Stomach (tissue), 19 donors: ENCODE results near the gene MKNK2. TPM values are rescaled to one million over a fixed set of nuclear protein-coding genes. Genes with fewer than 3 reads are reported as not detected.

Source experiments
- DNase-seq, 2 donors: peaks; one replicate each; pipeline versions ENCODE4 v3.0.0 to v3.0.0-alpha.2; 2013 to 2019
- H3K27ac ChIP-seq, 5 donors: fragments of 200-600 bp in 4 of 5; sonication (generic) in 4 of 5; one replicate each; pipeline ENCODE4 v1.5.1; 2013 to 2019; ENCODE audit warnings: mild to moderate bottlenecking in 1 of 5, moderate library complexity in 1 of 5
- H3K27me3 ChIP-seq, 3 donors: fragments of 200-600 bp; sonication (generic); one replicate each; pipeline ENCODE4 v1.5.1; 2017 to 2019; ENCODE audit warnings: mixed run types in 1 of 3
- H3K36me3 ChIP-seq, 4 donors: fragments of 200-600 bp; sonication (generic); 1 replicate in 3 of 4; 2 replicates in 1 of 4; pipeline ENCODE4 v1.5.1; 2016 to 2019
- H3K4me1 ChIP-seq, 4 donors: fragments of 200-600 bp; sonication (generic); one replicate each; pipeline ENCODE4 v1.5.1; 2016 to 2019
- H3K4me3 ChIP-seq, 4 donors: fragments of 200-600 bp; sonication (generic) in 3 of 4; one replicate each; pipeline ENCODE4 v1.5.1; 2016 to 2019; ENCODE audit warnings: mild to moderate bottlenecking in 1 of 4
- H3K9me3 ChIP-seq, 4 donors: fragments of 200-600 bp; sonication (generic); one replicate each; pipeline ENCODE4 v1.5.1; 2016 to 2019
- CTCF ChIP-seq, 7 experiments: fragments of 450-650 bp in 4 of 7; fragments of 200-600 bp in 3 of 7; sonication (generic) in 3 of 7; IDR thresholded peaks; one replicate each; pipeline ENCODE4 v1.5.1; 2016 to 2019; ENCODE audit warnings: antibody characterized with exemption in 7 of 7, control low read depth in 2 of 7, mild to moderate bottlenecking in 1 of 7
- EP300 ChIP-seq: sonication (generic); formaldehyde crosslinking; IDR thresholded peaks from one replicate; pipeline ENCODE4 v1.6.1; 2017; ENCODE audit warnings: antibody characterized with exemption
- POLR2A ChIP-seq, 4 donors: fragments of 450-650 bp; IDR thresholded peaks; one replicate each; pipeline ENCODE4 v1.6.1; 2016; ENCODE audit warnings: antibody characterized with exemption in 4 of 4, control low read depth in 2 of 4, mild to moderate bottlenecking in 1 of 4, moderate library complexity in 1 of 4
- POLR2AphosphoS5 ChIP-seq, 3 donors: sonication (generic); formaldehyde crosslinking; IDR thresholded peaks; one replicate each; pipeline ENCODE4 v1.6.1; 2016; ENCODE audit warnings: antibody characterized with exemption in 3 of 3
- WGBS, 5 donors: extraction: QIAGEN DNeasy Blood & Tissue Kit in 3 of 5; methylation state at CpG; one replicate each; pipeline versions ENCODE4 v1.1.5 to v1.1.7; 2013 to 2018; 5-methylcytosine and 5-hydroxymethylcytosine counted together
- intact Hi-C: fragments of 100-400 bp; cut with DNase I; formaldehyde crosslinking; loops from one replicate; pipeline ENCODE4 v1.15.1; 2023; ENCODE audit warnings: low total_unique reads
- long read RNA-seq, 10 donors: transcript quantifications; one replicate each; lab custom pipeline, GENCODE V29; 2026
- polyA plus RNA-seq, 3 donors: library from polyadenylated mRNA; stranded (reverse); fragments of 200-250 nt; gene quantifications; one replicate each; pipeline ENCODE4 v1.2.3, GENCODE V29; 2013
- total RNA-seq, 5 donors: library from RNA; depleted of rRNA; stranded (reverse); fragments of >200 nt; gene quantifications; one replicate each; pipeline versions ENCODE4 v1.1.0 to v1.2.3, GENCODE V29; 2014 to 2016
- donor health status: healthy with polysubstance abuse.
- donor health status: Bipolar disorder and iron deficiency.
- donor health status: healthy.

MKNK2 gene
- 100 to 1,000 TPM in 2 of 5 donors, 10 to 100 TPM in 3; 38.7 to 192 (median 83.9) TPM for total RNA-seq
- polyA plus RNA-seq: 100 to 1,000 TPM; 102 to 164 (median 130) TPM
- long read RNA-seq, donor 1, partial matches to known transcripts: 0 of 6 reads
- long read RNA-seq, donor 1, other reads (novel, unspliced or antisense): 0 of 6 reads
- long read RNA-seq, donor 2, transcript MKNK2-201 (14 exons, 3,774 nt): major isoform, 9 of 14 reads
- long read RNA-seq, donor 2, transcript MKNK2-202 (14 exons, 1,744 nt): minor isoform, 5 of 14 reads
- long read RNA-seq, donor 2, partial matches to known transcripts: 0 of 14 reads
- long read RNA-seq, donor 2, other reads (novel, unspliced or antisense): 0 of 14 reads
- long read RNA-seq, donor 3, partial matches to known transcripts: 0 of 6 reads
- long read RNA-seq, donor 3, other reads (novel, unspliced or antisense): 0 of 6 reads
- long read RNA-seq, donor 4: 0 reads
- long read RNA-seq, donor 5, transcript MKNK2-202 (14 exons, 1,744 nt): major isoform, 5 of 11 reads
- long read RNA-seq, donor 5, partial matches to known transcripts: 0 of 11 reads
- long read RNA-seq, donor 5, other reads (novel, unspliced or antisense): 0 of 11 reads
- long read RNA-seq, donor 6, transcript MKNK2-202 (14 exons, 1,744 nt): minor isoform, 7 of 118 reads
- long read RNA-seq, donor 6, transcript MKNK2-201 (14 exons, 3,774 nt): major isoform, 11 of 118 reads
- long read RNA-seq, donor 6, partial matches to known transcripts: 97 of 118 reads
- long read RNA-seq, donor 6, other reads (novel, unspliced or antisense): 0 of 118 reads
- long read RNA-seq, donor 7, partial matches to known transcripts: 0 of 10 reads
- long read RNA-seq, donor 7, other reads (novel, unspliced or antisense): 0 of 10 reads
- long read RNA-seq, donor 8, transcript MKNK2-201 (14 exons, 3,774 nt): major isoform, 6 of 9 reads
- long read RNA-seq, donor 8, partial matches to known transcripts: 0 of 9 reads
- long read RNA-seq, donor 8, other reads (novel, unspliced or antisense): 0 of 9 reads
- long read RNA-seq, donor 9, partial matches to known transcripts: 0 of 6 reads
- long read RNA-seq, donor 9, other reads (novel, unspliced or antisense): 0 of 6 reads
- long read RNA-seq, donor 10, partial matches to known transcripts: 0 of 4 reads
- long read RNA-seq, donor 10, other reads (novel, unspliced or antisense): 0 of 4 reads

DNA sequence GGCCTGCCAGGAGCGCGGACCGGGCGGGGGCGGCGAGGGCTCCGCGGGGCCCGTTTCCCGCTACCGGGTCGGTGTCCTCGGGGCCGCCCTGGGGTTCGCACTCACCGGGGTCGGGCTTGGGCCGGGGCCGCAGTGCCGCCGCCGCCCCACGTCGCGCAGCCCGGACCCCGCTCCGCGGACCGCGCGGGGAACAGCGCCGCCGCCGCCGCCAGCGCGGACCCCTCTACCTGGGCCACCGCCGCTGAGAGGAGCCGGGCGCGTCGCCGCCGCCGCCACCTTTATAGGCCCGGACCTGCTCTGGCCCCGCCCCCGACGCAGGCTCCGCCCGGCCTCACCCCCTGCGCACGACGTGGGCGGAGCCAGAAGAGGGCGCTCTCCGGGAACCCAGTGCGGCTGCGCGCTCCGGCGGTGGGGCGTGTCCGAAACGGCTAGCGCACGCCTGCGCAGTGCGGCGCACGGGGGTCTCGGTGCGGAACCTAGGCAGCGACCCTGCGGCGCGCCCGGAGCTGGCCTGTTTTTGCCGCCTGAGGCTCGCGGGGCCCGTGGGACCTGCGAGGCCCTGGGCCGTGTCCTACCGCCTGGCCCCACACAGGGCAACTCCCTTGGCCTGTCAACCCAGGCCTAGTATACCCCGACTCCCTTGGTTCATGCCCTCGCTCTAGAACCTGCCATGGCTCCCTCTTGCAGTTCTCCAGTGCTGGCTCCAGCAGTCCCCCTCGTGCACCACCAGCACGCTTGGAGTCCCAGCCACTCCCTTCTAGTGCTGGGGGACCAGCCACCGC lies at the start of gene MKNK2:
Gene MKNK2 (minus strand): TSS at position 254 of the 782 bp plus-strand sequence. CDS start 393 bp downstream, outside the sequence.
- Histone ChIP-seq H3K27ac (peak within 1 kb of the TSS; percentile 94 to 100 (median 100)), H3K4me1 (peaks cover 61 to 81% (median 80%) of the 10 kb centered on the region in 4 donors), H3K27me3 (no peaks in the 10 kb centered on the region), H3K36me3 (peaks cover 5 to 26% (median 21%) of the 10 kb centered on the region in 4 donors), H3K4me3 (peak within 1 kb of the TSS; percentile 75 to 99 (median 98)), H3K9me3 (no peaks in the 10 kb centered on the region)
- DNase-seq: peak; percentile 94 to 97
- intact Hi-C loops: no loop called here
- WGBS, 5 donors: 2 to 12% (median 3%) methylated on average over 12 to 93 of the region's 93 CpGs
- TF ChIP-seq POLR2A (IDR thresholded peaks at IDR 0.05) (peak in 1 of 4 donors; percentile 21), CTCF (IDR thresholded peaks at IDR 0.05) (peak in 4 of 7 experiments; percentile 39 to 80 (median 62)), EP300 (no peak), POLR2AphosphoS5 (IDR thresholded peaks at IDR 0.05) (peak; percentile 93 to 99 (median 99))

DNA sequence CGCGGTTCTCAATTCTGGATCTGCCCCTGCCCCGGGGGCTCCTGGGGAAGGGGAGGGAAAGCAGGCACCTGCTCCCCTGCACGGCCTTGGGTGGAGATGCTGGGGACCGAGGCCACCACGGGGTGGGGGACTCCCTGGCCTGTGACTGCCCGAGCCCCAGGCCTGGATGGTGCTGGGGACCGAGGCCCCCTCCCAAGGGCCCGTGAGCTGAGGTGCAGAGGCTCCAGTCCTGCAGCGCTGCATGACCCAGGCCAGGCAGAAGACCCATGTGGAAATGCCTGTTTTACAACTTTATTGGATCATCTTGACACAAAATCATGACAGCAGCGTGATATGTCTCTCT lies 49.6 kb upstream of the MKNK2 start:
- Histone ChIP-seq H3K9me3 (peaks cover 0 to 6% (median 0%) of the 10 kb centered on the region in 4 donors), H3K36me3 (peaks cover 29 to 64% (median 60%) of the 10 kb centered on the region in 4 donors), H3K4me1 (peaks cover 8 to 17% (median 14%) of the 10 kb centered on the region in 4 donors), H3K27me3 (no peaks in the 10 kb centered on the region), H3K27ac (no peak overlapping the region), H3K4me3 (no peak overlapping the region)
- intact Hi-C loops: no loop called here
- no peak for TF ChIP-seq EP300
- TF ChIP-seq POLR2AphosphoS5 (IDR thresholded peaks at IDR 0.05): no peak
- no peak for TF ChIP-seq CTCF (IDR thresholded peaks at IDR 0.05)
- TF ChIP-seq POLR2A (IDR thresholded peaks at IDR 0.05): no peak
- 87 to 96% (median 92%) methylated on average over 8 to 11 of the region's 11 CpGs for WGBS, 5 donors
- DNase-seq: no peak

GRCh38 chr19:2099937-2100718 lies 49.1 kb upstream of the MKNK2 start:
- Histone ChIP-seq H3K9me3 (no peaks in the 10 kb centered on the region), H3K36me3 (peaks cover 26 to 58% (median 54%) of the 10 kb centered on the region in 4 donors), H3K27ac (no peak overlapping the region), H3K4me3 (no peak overlapping the region), H3K27me3 (no peaks in the 10 kb centered on the region), H3K4me1 (peaks cover 11 to 23% (median 18%) of the 10 kb centered on the region in 4 donors)
- no peak for DNase-seq
- 86 to 91% (median 88%) methylated on average over 25 to 39 of the region's 39 CpGs for WGBS, 5 donors
- intact Hi-C loops: no loop called here
- TF ChIP-seq EP300: no peak

GRCh38 chr19:2099054-2099501 lies 48.0 kb upstream of the MKNK2 start:
- H3K27me3 ChIP-seq: no peaks in the 10 kb centered on the region
- no peak overlapping the region for H3K27ac ChIP-seq
- no peak overlapping the region for H3K4me3 ChIP-seq
- no peaks in the 10 kb centered on the region for H3K9me3 ChIP-seq
- TF ChIP-seq EP300: no peak
- TF ChIP-seq POLR2A (IDR thresholded peaks at IDR 0.05): no peak
- TF ChIP-seq CTCF (IDR thresholded peaks at IDR 0.05): no peak
- no peak for TF ChIP-seq POLR2AphosphoS5 (IDR thresholded peaks at IDR 0.05)
- peaks cover 26 to 52% (median 48%) of the 10 kb centered on the region in 4 donors for H3K36me3 ChIP-seq
- no peak for DNase-seq
- intact Hi-C loops: no loop called here
- WGBS, 5 donors: 66 to 83% (median 76%) methylated on average over 11 to 16 of the region's 16 CpGs
- H3K4me1 ChIP-seq: peaks cover 19 to 33% (median 29%) of the 10 kb centered on the region in 4 donors
